Adipocyte (in vitro differentiated cells): Measurements from ENCODE around the gene TLCD3B.

Experiments
- DNase-seq: peaks from one replicate; pipeline ENCODE4 v3.0.0-alpha.2; 2015; ENCODE audit warnings: low read depth
- H3K27me3 ChIP-seq: replicated peaks from 2 replicates; pipeline ENCODE4 v1.7.0; 2013; ENCODE audit warnings: mild to moderate bottlenecking, low read length, moderate library complexity; ENCODE audit not compliant: control insufficient read depth, insufficient read depth
- H3K36me3 ChIP-seq: 2 replicates; pipeline ENCODE4 v1.7.0; 2013; ENCODE audit warnings: low read length, mild to moderate bottlenecking, moderate library complexity; ENCODE audit not compliant: control insufficient read depth, insufficient read depth, severe bottlenecking
- H3K4me1 ChIP-seq: 2 replicates; pipeline ENCODE4 v1.7.0; 2013; ENCODE audit warnings: mild to moderate bottlenecking, low read length, moderate library complexity; ENCODE audit not compliant: control insufficient read depth, insufficient read depth
- H3K4me3 ChIP-seq: 2 replicates; pipeline ENCODE4 v1.7.0; 2013; ENCODE audit warnings: mild to moderate bottlenecking, low read length, moderate library complexity
- H3K9ac ChIP-seq: 2 replicates; pipeline ENCODE4 v1.7.0; 2013; ENCODE audit warnings: mild to moderate bottlenecking, low read length, moderate library complexity
- H3K9me3 ChIP-seq: 2 replicates; pipeline ENCODE4 v1.7.0; 2013; ENCODE audit warnings: mild to moderate bottlenecking, low read length, moderate library complexity; ENCODE audit not compliant: control insufficient read depth

Gene TLCD3B

GRCh38 chr16:30067584-30067916 is 36.5 kb upstream of the TLCD3B start:
- DNase-seq = no peak
- H3K4me1 ChIP-seq = peaks cover 54% of the 10 kb centered on the region
- peaks cover 64% of the 10 kb centered on the region for H3K36me3 ChIP-seq
- no peaks in the 10 kb centered on the region for H3K9me3 ChIP-seq
- peak overlapping the region; percentile 99 for H3K4me3 ChIP-seq
- H3K27me3 ChIP-seq = no peaks in the 10 kb centered on the region
- peak overlapping the region; percentile 100 for H3K9ac ChIP-seq

- Histone ChIP-seq H3K4me1 (peaks cover 54% of the 10 kb centered on the region), H3K9me3 (no peaks in the 10 kb centered on the region), H3K36me3 (peaks cover 59% of the 10 kb centered on the region), H3K9ac (peak overlapping the region; percentile 100), H3K27me3 (no peaks in the 10 kb centered on the region), H3K4me3 (peak overlapping the region; percentile 99)
- no peak for DNase-seq
Measured at GRCh38 chr16:30066761-30067583, 35.9 kb upstream of the TLCD3B start.

DNA sequence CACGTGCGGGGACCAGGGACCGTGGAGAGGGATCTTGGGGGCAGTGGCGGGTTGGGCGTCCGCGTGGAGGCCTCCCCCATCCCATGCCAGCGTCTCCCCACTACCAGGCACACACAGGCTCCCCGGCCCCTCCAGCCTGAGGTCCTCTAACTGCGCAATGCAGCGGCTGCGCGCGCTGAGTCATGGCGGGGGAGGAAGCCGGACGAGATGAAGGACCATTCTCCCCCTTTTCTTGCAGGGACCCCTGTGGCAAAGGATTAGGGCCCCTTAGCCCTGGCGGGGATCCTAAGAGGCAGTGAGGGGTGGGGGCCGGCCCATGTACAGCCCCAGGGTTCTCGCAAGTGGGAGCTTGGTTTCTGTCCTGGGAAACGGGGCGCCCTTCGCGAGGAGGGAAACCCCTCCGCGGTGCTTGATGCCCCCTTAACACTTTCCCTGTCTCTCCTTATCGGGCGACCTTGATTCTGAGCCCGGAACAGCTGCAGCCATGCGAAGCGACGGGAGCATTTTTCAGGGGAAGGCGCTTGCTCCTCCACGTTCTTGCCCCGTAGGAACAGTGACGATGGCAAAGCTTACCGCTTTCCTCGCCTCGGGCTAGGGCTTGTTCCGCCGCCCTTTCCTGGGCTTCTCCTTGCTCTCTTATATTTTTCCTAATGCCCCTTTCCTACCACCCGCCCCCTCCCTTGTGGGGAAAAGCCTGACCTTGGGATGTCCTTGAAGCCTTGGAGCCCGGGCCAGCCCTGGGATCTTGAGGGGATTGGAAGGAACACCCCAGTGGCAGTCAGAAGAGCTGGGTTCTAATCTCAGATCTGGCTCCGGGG is 35.1 kb upstream of the TLCD3B start:
- Histone ChIP-seq H3K9me3 (no peaks in the 10 kb centered on the region), H3K4me1 (peaks cover 55% of the 10 kb centered on the region), H3K4me3 (peak overlapping the region; percentile 99), H3K9ac (peak overlapping the region; percentile 100), H3K27me3 (no peaks in the 10 kb centered on the region), H3K36me3 (peaks cover 50% of the 10 kb centered on the region)
- peak; percentile 81 for DNase-seq

DNA sequence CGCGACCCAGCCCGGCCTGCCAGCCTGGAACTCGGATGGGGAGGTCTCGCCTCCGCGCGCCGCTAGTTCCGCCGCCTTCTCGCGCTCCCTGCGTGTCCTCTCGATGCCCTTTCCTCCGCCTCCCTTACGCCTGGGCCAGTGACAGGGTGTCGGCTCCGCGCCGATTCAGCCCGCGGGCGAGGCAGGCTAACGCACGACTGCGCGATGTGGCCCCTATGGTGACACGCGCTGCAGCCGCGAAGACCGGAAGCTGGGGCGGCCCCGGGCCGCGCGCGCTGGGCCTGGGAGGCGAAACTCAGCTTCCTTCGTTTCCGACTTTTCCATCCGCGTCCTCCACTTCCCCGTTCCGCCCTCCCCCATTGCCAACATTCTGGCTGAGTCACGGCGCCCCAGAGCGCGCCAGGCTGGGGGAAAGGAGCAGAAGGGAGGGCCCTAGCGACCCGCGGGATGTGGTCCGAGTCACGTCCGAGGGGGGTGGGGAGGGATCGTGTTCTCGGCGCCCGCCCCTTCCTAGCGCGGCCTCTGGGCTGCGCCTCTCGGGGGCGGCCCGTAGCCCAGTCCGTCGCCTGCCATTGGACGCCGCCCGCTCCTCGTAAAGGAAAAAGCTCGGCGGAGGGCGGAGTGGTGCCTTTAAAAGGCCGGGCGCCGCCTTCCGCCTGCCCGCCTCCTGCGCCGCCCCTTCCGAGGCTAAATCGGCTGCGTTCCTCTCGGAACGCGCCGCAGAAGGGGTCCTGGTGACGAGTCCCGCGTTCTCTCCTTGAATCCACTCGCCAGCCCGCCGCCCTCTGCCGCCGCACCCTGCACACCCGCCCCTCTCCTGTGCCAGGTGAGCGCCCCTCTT is 34.3 kb upstream of the TLCD3B start, which contains the start of gene ALDOA:
Gene ALDOA (plus strand): TSS at position 659 of the 841 bp plus-strand sequence. CDS start 1,138 bp downstream, outside the sequence.
- Histone ChIP-seq H3K9ac (peak within 1 kb of the TSS; percentile 100), H3K36me3 (peaks cover 42% of the 10 kb centered on the region), H3K4me3 (peak within 1 kb of the TSS; percentile 99), H3K27me3 (no peaks in the 10 kb centered on the region), H3K4me1 (peaks cover 55% of the 10 kb centered on the region), H3K9me3 (no peaks in the 10 kb centered on the region)
- DNase-seq = peak; percentile 99

GRCh38 chr16:30064729-30065101 is 33.6 kb upstream of the TLCD3B start:
- Histone ChIP-seq H3K27me3 (no peaks in the 10 kb centered on the region), H3K9ac (peak overlapping the region; percentile 100), H3K4me3 (peak overlapping the region; percentile 89), H3K4me1 (peaks cover 54% of the 10 kb centered on the region), H3K9me3 (no peaks in the 10 kb centered on the region), H3K36me3 (peaks cover 36% of the 10 kb centered on the region)
- DNase-seq = no peak

DNA sequence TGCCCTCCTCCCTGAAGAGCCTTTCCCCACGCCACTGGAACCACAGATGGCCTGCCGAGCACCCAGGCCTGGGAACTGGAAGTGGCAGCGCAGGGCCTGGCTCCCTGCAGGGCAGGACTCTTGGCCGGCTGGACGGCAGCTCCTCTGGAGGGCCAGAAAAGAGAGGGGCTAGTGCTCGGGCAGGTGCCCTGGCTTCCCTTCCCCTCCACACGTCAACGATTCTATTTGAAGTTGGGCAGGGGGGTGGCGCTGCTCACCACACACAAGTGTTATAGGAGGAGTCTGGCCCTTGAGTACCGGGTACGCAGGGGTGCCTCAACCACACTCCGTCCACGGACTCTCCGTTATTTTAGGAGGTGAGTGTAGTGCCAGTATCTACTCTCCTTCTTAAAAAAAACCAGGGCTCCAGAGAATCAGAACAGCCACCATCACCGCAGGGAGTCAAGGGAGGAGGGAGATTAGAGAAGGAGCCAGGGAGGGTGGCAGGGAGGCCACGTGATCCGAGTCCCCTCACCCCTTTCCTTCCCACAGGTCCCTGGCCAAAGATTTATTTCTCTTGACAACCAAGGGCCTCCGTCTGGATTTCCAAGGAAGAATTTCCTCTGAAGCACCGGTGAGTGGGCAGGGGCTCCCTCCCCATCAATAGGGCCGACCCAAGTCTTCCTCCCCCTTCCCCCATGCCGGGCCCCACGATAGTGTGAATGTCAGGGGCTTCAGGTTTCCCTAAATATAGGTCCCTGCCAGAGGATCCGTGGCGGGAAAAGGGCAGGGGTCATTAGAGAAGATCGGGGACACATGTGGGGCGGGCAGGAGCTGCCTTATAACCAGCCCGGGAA is 33.0 kb upstream of the TLCD3B start:
- Histone ChIP-seq H3K9me3 (no peaks in the 10 kb centered on the region), H3K36me3 (peaks cover 30% of the 10 kb centered on the region), H3K9ac (peak overlapping the region; percentile 100), H3K27me3 (no peaks in the 10 kb centered on the region), H3K4me3 (peak overlapping the region; percentile 89), H3K4me1 (peaks cover 48% of the 10 kb centered on the region)
- DNase-seq = peak; percentile 46

DNA sequence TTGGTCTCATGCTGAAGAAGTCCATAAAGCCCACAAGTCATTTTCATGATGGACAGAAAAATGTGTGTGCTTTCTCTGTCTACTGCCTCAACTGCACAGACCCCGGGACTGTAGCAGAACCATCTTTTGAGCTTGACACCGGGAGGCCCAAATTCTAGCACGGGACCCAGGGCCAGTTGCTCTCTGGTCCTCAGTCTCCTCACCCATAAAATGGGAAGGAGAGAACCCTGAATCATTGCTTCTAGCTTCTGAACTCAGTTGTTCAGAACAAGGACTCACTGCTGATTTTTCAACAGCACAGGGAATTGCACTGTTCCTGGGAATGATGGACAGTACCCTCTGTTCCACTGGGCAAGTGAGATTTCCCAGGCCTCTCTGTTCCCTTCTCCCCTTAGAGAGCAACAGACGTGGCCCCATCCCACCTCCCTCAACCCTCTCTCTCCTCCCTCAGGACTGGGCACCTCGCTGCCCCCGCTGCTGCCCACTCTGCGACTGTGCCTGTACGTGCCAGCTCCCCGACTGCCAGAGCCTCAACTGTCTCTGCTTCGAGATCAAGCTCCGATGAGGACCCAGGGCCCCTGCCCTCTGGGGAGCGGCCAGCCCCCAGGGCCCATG is 32.3 kb upstream of the TLCD3B start:
- Histone ChIP-seq H3K9ac (peak overlapping the region; percentile 100), H3K4me1 (peaks cover 40% of the 10 kb centered on the region), H3K4me3 (peak overlapping the region; percentile 89), H3K27me3 (no peaks in the 10 kb centered on the region), H3K36me3 (peaks cover 23% of the 10 kb centered on the region), H3K9me3 (no peaks in the 10 kb centered on the region)
- DNase-seq = no peak

DNA sequence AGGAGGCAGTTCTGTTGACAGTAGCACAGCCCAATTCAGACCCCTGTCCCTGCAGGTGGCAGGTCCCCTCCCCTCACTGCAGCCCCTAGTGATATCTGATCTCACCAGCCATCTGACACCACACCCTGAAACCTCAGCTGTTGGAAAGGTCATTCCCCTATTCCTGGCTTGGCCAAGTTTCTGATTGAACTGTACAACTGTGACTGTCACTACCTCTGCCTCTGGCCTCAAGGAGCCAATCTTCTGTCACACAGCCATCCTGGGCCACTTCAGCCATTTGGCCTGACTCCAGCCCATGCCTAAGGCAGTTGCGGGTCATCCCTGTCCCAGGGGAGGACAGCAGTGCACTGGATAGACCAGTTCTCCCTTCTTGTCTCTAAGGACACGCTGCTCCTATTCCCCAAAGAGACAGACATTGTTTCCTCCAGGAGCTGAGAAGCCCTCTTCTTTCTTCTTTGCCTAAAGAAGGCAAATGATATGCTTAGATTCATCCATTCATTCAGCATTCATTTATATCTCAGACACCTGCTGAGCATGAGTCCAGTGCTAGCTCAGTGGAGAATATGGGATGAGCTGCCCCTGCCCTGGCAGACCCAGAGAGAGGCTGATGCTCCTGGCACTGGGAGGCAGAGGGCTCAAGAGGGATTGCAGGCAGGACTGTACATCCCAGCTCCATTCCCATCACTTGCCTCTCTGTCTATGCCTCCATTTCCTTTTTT is 29.9 kb upstream of the TLCD3B start:
- DNase-seq = no peak
- H3K9ac ChIP-seq = no peak overlapping the region
- peaks cover 28% of the 10 kb centered on the region for H3K4me1 ChIP-seq
- H3K9me3 ChIP-seq = no peaks in the 10 kb centered on the region
- no peaks in the 10 kb centered on the region for H3K27me3 ChIP-seq
- no peaks in the 10 kb centered on the region for H3K36me3 ChIP-seq
- H3K4me3 ChIP-seq = no peak overlapping the region

GRCh38 chr16:30060346-30060745 is 29.3 kb upstream of the TLCD3B start:
- no peak overlapping the region for H3K4me3 ChIP-seq
- H3K36me3 ChIP-seq = no peaks in the 10 kb centered on the region
- no peaks in the 10 kb centered on the region for H3K27me3 ChIP-seq
- peaks cover 28% of the 10 kb centered on the region for H3K4me1 ChIP-seq
- no peaks in the 10 kb centered on the region for H3K9me3 ChIP-seq
- no peak for DNase-seq
- H3K9ac ChIP-seq = no peak overlapping the region
